HepG2 (cell line): ENCODE data around the gene CLDN7. TPM values are rescaled to one million over a fixed set of nuclear protein-coding genes. Genes with fewer than 3 reads are reported as not detected.

Experiments
- ATAC-seq: fragments of 200-7000 bp; cut with Tn5 transposase; 3 replicates; pipeline ENCODE4 v1.9.1; 2020; ENCODE audit warnings: mild to moderate bottlenecking, moderate library complexity
- BruUV-seq: library from RNA; stranded (reverse); fragments of 400-500 nt; replicated peaks from 2 replicates; lab custom pipeline; 2021; lab: Mats Ljungman, UMichigan
- CTCF ChIA-PET: fragments of 300-600 bp; formaldehyde crosslinking; extraction: SDS; loops from one replicate; lab custom pipeline; 2021; ENCODE audit warnings: low total read pairs, inconsistent platforms, low intra/inter-chr PET ratio; lab: Yijun Ruan, JAX
- POLR2A ChIA-PET: fragments of 350-600 bp; sonication (Branson Sonifier 250); formaldehyde crosslinking; loops from one replicate; lab custom pipeline; 2020; ENCODE audit warnings: antibody characterized with exemption, inconsistent platforms; lab: Yijun Ruan, JAX
- DNase-seq: peaks from one replicate; pipeline ENCODE4 v3.0.0-alpha.2; 2015; ENCODE audit warnings: low spot score
- FAIRE-seq: peaks from 3 replicates; lab custom pipeline; 2011; peaks lifted over from hg19 to GRCh38; lab: Jason Lieb, UNC
- H2AFZ ChIP-seq: one replicate; pipeline ENCODE4 v1.6.1; 2011; ENCODE audit warnings: low read length, inconsistent platforms
- H3K27ac ChIP-seq: fragments of 300-600 bp; 3 replicates; pipeline ENCODE4 v1.8.0; 2011; ENCODE audit warnings: mixed run types, mild to moderate bottlenecking, mixed read lengths, low read length, inconsistent platforms; ENCODE audit not compliant: insufficient read depth; ENCODE audit errors: extremely low read length
- H3K27me3 ChIP-seq, 2 experiments: fragments of 200-600 bp in 1 of 2; 2 replicates in 1 of 2; 3 replicates in 1 of 2; pipeline versions ENCODE4 v1.6.0 to v1.8.0; 2011; ENCODE audit warnings: low read length in 2 of 2, mild to moderate bottlenecking in 2 of 2, moderate library complexity in 2 of 2, inconsistent platforms in 1 of 2; ENCODE audit not compliant: insufficient read depth in 2 of 2, control insufficient read depth in 1 of 2
- H3K36me3 ChIP-seq, 2 experiments: fragments of 200-600 bp in 1 of 2; replicated peaks in 1 of 2; 2 replicates in 1 of 2; 3 replicates in 1 of 2; pipeline versions ENCODE4 v1.5.1 to v1.8.0; 2011; ENCODE audit warnings: low read length in 2 of 2, inconsistent platforms in 1 of 2; ENCODE audit not compliant: insufficient read depth in 2 of 2, control insufficient read depth in 1 of 2
- H3K4me1 ChIP-seq: 2 replicates; pipeline ENCODE4 v1.5.1; 2012; ENCODE audit warnings: low read length, inconsistent platforms; ENCODE audit not compliant: insufficient read depth
- H3K4me2 ChIP-seq: 2 replicates; pipeline ENCODE4 v1.6.0; 2011; ENCODE audit warnings: low read depth, low read length, inconsistent platforms
- H3K4me3 ChIP-seq, 3 experiments: fragments of 200-600 bp in 1 of 3; sonication (generic), shearing (Covaris generic) in 1 of 3; replicated peaks in 1 of 3; 2 replicates each; pipeline ENCODE4 v1.5.1; 2011 to 2016; ENCODE audit warnings: low read length in 3 of 3, inconsistent platforms in 2 of 3, low read depth in 2 of 3, mild to moderate bottlenecking in 2 of 3, control low read depth in 1 of 3, mixed read lengths in 1 of 3; ENCODE audit not compliant: insufficient read depth in 1 of 3
- H3K79me2 ChIP-seq: one replicate; pipeline ENCODE4 v1.6.1; 2011; ENCODE audit warnings: low read length, inconsistent platforms; ENCODE audit not compliant: insufficient read depth
- H3K9ac ChIP-seq: 2 replicates; pipeline ENCODE4 v1.6.0; 2011; ENCODE audit warnings: mild to moderate bottlenecking, low read depth, low read length, inconsistent platforms; ENCODE audit not compliant: insufficient read depth
- H3K9me3 ChIP-seq: 2 replicates; pipeline ENCODE4 v1.5.1; 2012; ENCODE audit warnings: mild to moderate bottlenecking, low read length
- H4K20me1 ChIP-seq: 2 replicates; pipeline ENCODE4 v1.6.0; 2011; ENCODE audit warnings: inconsistent platforms, mild to moderate bottlenecking, low read length, moderate library complexity; ENCODE audit not compliant: insufficient read depth
- E2F2 ChIP-seq: sonication (generic); formaldehyde crosslinking; IDR thresholded peaks from 2 replicates; pipeline ENCODE4 v1.4.0; 2020; ENCODE audit warnings: missing genetic modification reagents, borderline replicate concordance
- ESRRA ChIP-seq: sonication (generic); formaldehyde crosslinking; IDR thresholded peaks from 2 replicates; pipeline ENCODE4 v1.5.1; 2020; ENCODE audit warnings: mild to moderate bottlenecking, low read depth, missing genetic modification reagents
- FOXO1 ChIP-seq: sonication (generic); formaldehyde crosslinking; IDR thresholded peaks from 2 replicates; pipeline ENCODE4 v1.4.0; 2020; ENCODE audit warnings: missing genetic modification reagents
- FOXO4 ChIP-seq: sonication (generic); formaldehyde crosslinking; conservative IDR thresholded peaks from 2 replicates; pipeline ENCODE4 v1.8.1; 2023; ENCODE audit warnings: missing genetic modification reagents
- GABPA ChIP-seq, 2 experiments: IDR thresholded peaks; 2 replicates each; pipeline ENCODE4 v1.6.1; 2011 to 2016; ENCODE audit warnings: low read depth in 2 of 2, low read length in 1 of 2, missing biosample characterization in 1 of 2, missing genetic modification characterization in 1 of 2
- HDAC6 ChIP-seq: fragments of 200-600 bp; sonication (generic); IDR thresholded peaks from 2 replicates; pipeline ENCODE4 v1.7.0; 2017; ENCODE audit warnings: mild to moderate bottlenecking, antibody characterized with exemption, low read length, low read depth
- HOXD1 ChIP-seq: sonication (generic); formaldehyde crosslinking; IDR thresholded peaks from 2 replicates; pipeline ENCODE4 v1.5.0; 2020; ENCODE audit warnings: missing genetic modification reagents
- IRX3 ChIP-seq: sonication (generic); formaldehyde crosslinking; IDR thresholded peaks from 2 replicates; pipeline ENCODE4 v1.8.1; 2023; ENCODE audit warnings: mild to moderate bottlenecking, low read depth, missing genetic modification reagents, borderline replicate concordance
- KDM3A ChIP-seq: IDR thresholded peaks from 2 replicates; pipeline ENCODE4 v1.6.1; 2018; ENCODE audit warnings: low read depth, missing compliant biosample characterization
- NFKB2 ChIP-seq: sonication (generic); formaldehyde crosslinking; IDR thresholded peaks from 2 replicates; pipeline ENCODE4 v1.4.0; 2020; ENCODE audit warnings: missing genetic modification reagents, borderline replicate concordance
- NKX3-1 ChIP-seq: sonication (generic); formaldehyde crosslinking; IDR thresholded peaks from 2 replicates; pipeline ENCODE4 v1.5.0; 2020; ENCODE audit warnings: missing genetic modification reagents
- XRCC5 ChIP-seq: fragments of 200-400 bp; formaldehyde crosslinking; optimal IDR thresholded peaks from 2 replicates; pipeline ENCODE3; 2017; ENCODE audit warnings: mild to moderate bottlenecking, low read length
- ZFP36L1 ChIP-seq: sonication (generic); formaldehyde crosslinking; IDR thresholded peaks from 2 replicates; pipeline ENCODE4 v1.8.0; 2022; ENCODE audit warnings: mild to moderate bottlenecking, missing genetic modification reagents, moderate library complexity
- ZMAT5 ChIP-seq: sonication (generic); formaldehyde crosslinking; IDR thresholded peaks from 2 replicates; pipeline ENCODE4 v1.5.0; 2020; ENCODE audit warnings: mild to moderate bottlenecking, low read depth, missing genetic modification reagents, borderline replicate concordance
- ZNF441 ChIP-seq: sonication (generic); formaldehyde crosslinking; IDR thresholded peaks from 2 replicates; pipeline ENCODE4 v1.7.0; 2021; ENCODE audit warnings: missing genetic modification reagents, borderline replicate concordance
- ZNF563 ChIP-seq: sonication (generic); formaldehyde crosslinking; IDR thresholded peaks from 2 replicates; pipeline ENCODE4 v1.8.0; 2022; ENCODE audit warnings: mild to moderate bottlenecking, moderate library complexity, missing genetic modification reagents
- ZNF878 ChIP-seq: sonication (generic); formaldehyde crosslinking; IDR thresholded peaks from 2 replicates; pipeline ENCODE4 v1.8.1; 2023; ENCODE audit warnings: mild to moderate bottlenecking, missing genetic modification reagents, moderate library complexity
- ZSCAN9 ChIP-seq: IDR thresholded peaks from 2 replicates; pipeline ENCODE4 v1.6.1; 2016; ENCODE audit warnings: borderline replicate concordance
- WGBS: methylation state at CpG from one replicate; pipeline ENCODE4 v1.1.6; 2017; ENCODE audit warnings: low lambda C conversion rate; 5-methylcytosine and 5-hydroxymethylcytosine counted together
- in situ Hi-C: cut with HindIII; loops from 2 replicates; pipeline ENCODE4 v1.10.0; 2017; ENCODE audit warnings: low pct_unique_long_range_greater_than_20kb; ENCODE audit not compliant: extremely low pct_ligation_motif_present
- intact Hi-C: fragments of 100-400 bp; cut with micrococcal nuclease; formaldehyde crosslinking; loops from one replicate; pipeline ENCODE4 v1.10.0; 2022; ENCODE audit not compliant: unreplicated experiment
- polyA plus RNA-seq, 8 experiments: library from polyadenylated mRNA; depleted of rRNA in 3 of 8; stranded (reverse) in 7 of 8; unstranded in 1 of 8; fragments of >200 nt; fragmentation: Illumina TruSeq in 4 of 8; extraction: Trizol in 4 of 8; gene quantifications; 2 replicates each; pipeline versions ENCODE4 v1.2.1 to v1.2.3, GENCODE V29; 2011 to 2016; ENCODE audit warnings: low read depth in 4 of 8, missing spikeins in 1 of 8, mixed read lengths in 1 of 8; ENCODE audit not compliant: insufficient read depth in 1 of 8
- total RNA-seq, 5 experiments: library from RNA; depleted of rRNA; stranded (reverse); fragments of >200 nt; fragmentation: Illumina TruSeq; extraction: Trizol; gene quantifications; 2 replicates each; pipeline ENCODE4 v1.2.3, GENCODE V29; 2016; ENCODE audit warnings: low read depth in 1 of 5
- TF ChIP-seq, protein P1 (sequence below): sonication (generic); formaldehyde crosslinking; IDR thresholded peaks from 2 replicates; pipeline ENCODE4 v1.4.0; 2020; ENCODE audit warnings: mild to moderate bottlenecking, low read depth, missing genetic modification reagents

The CLDN7 gene
- total and polyA plus RNA-seq, 2 of the 13 experiments (the other 11 are each of a cell fraction or from before 2014, with no cell fraction given): not detected

- no peak for TF ChIP-seq HDAC6
- TF ChIP-seq HOXD1 (CRISPR knock-in tag): no peak
- TF ChIP-seq ZNF563 (CRISPR knock-in tag): no peak
Observed at GRCh38 chr17:7304179-7304578, 41.9 kb upstream of the CLDN7 start (continued).

GRCh38 chr17:7296189-7296861 is 34.0 kb upstream of the CLDN7 start:
- H4K20me1 ChIP-seq: no peaks in the 10 kb centered on the region
- peak overlapping the region; percentile 88 for H3K4me2 ChIP-seq
- H3K36me3 ChIP-seq: no peaks in the 10 kb centered on the region
- in situ Hi-C loops (no loop called here), intact Hi-C loops (loop anchor here (1.0 kb wide), 1 partner anchor 16 kb away; no protein-coding TSS in a partner anchor)
- H3K9ac ChIP-seq: no peak overlapping the region
- ATAC-seq (peak; percentile 63), FAIRE-seq (no peak), DNase-seq (peak; percentile 56)
- peak overlapping the region; percentile 69 for H2AFZ ChIP-seq
- H3K4me3 ChIP-seq: peak overlapping the region in 1 of 3 experiments; percentile 50; a peak in 2 of 6 replicates
- no peaks in the 10 kb centered on the region for H3K79me2 ChIP-seq
- H3K9me3 ChIP-seq: no peaks in the 10 kb centered on the region
- H3K27ac ChIP-seq: no peak overlapping the region
- POLR2A ChIA-PET: interaction anchor here (0.6 to 1.9 kb wide), 10 partner anchors 14 to 260 kb away, joined by 3 to 22 read pairs (median 5); partner anchors contain the start of genes GABARAP, NEURL4, SLC16A13 and SLC2A4
- CTCF ChIA-PET: interaction anchor here (1.1 to 2.6 kb wide), 5 partner anchors 16 to 76 kb away, joined by 4 to 43 read pairs (median 6); partner anchors contain the start of genes ELP5 and SLC2A4
- BruUV-seq: no TSS peak
- WGBS: 6% methylated on average over 31 of the region's 51 CpGs
- H3K4me1 ChIP-seq: peaks cover 41% of the 10 kb centered on the region
- peaks cover 2 to 11% of the 10 kb centered on the region in 2 experiments; a peak in 2 of 5 replicates for H3K27me3 ChIP-seq
- TF ChIP-seq IRX3: no peak
- TF ChIP-seq NFKB2 (CRISPR knock-in tag): peak; percentile 72; the same call in 1 of the 2 replicates
- TF ChIP-seq FOXO4 (CRISPR knock-in tag): no peak
- no peak for TF ChIP-seq HOXD1 (CRISPR knock-in tag)
- peak; percentile 89 for TF ChIP-seq KDM3A
- no peak for TF ChIP-seq ZFP36L1 (CRISPR knock-in tag)
- no peak for TF ChIP-seq ZNF441 (CRISPR knock-in tag)
- TF ChIP-seq ZMAT5 (CRISPR knock-in tag): no peak
- TF ChIP-seq NKX3-1 (CRISPR knock-in tag): 0 out of 2 replicates have a peak, but pooled peaks have one; percentile 51
- TF ChIP-seq ESRRA (CRISPR knock-in tag): no peak
- TF ChIP-seq, protein P1, sequence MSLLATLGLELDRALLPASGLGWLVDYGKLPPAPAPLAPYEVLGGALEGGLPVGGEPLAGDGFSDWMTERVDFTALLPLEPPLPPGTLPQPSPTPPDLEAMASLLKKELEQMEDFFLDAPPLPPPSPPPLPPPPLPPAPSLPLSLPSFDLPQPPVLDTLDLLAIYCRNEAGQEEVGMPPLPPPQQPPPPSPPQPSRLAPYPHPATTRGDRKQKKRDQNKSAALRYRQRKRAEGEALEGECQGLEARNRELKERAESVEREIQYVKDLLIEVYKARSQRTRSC (CRISPR knock-in tag): no peak
- TF ChIP-seq E2F2 (CRISPR knock-in tag): no peak
- no peak for TF ChIP-seq ZNF878 (CRISPR knock-in tag)
- peak; percentile 51; the same call in 1 of the 2 replicates for TF ChIP-seq ZSCAN9
- TF ChIP-seq GABPA (IDR thresholded peaks at IDR 0.05; ENCODE audit: low read depth, low read length): no peak
- TF ChIP-seq GABPA (CRISPR knock-in tag; IDR thresholded peaks at IDR 0.05; ENCODE audit: low read depth): no peak
- peak; percentile 30; the same call in 1 of the 2 replicates for TF ChIP-seq FOXO1 (CRISPR knock-in tag)
- TF ChIP-seq XRCC5: peak; percentile 75
